Measurements from ENCODE around the gene MACROH2A1.
A peak's percentile ranks its signal among the peaks of the same experiment; 100 is the strongest.
"Not testable (repeated sequence)": the region's sequence is repeated elsewhere in the genome, so short reads cannot be mapped to it uniquely, and the experiment has no call there.

Gene MACROH2A1

GRCh38 chr5:135376961-135377624 is 21.9 kb downstream of the MACROH2A1 start:
- peak; percentile 33 for DNase-seq

- DNase-seq = no peak
These were observed 23.8 kb downstream of the MACROH2A1 start for GRCh38 chr5:135375040-135375793.

DNA sequence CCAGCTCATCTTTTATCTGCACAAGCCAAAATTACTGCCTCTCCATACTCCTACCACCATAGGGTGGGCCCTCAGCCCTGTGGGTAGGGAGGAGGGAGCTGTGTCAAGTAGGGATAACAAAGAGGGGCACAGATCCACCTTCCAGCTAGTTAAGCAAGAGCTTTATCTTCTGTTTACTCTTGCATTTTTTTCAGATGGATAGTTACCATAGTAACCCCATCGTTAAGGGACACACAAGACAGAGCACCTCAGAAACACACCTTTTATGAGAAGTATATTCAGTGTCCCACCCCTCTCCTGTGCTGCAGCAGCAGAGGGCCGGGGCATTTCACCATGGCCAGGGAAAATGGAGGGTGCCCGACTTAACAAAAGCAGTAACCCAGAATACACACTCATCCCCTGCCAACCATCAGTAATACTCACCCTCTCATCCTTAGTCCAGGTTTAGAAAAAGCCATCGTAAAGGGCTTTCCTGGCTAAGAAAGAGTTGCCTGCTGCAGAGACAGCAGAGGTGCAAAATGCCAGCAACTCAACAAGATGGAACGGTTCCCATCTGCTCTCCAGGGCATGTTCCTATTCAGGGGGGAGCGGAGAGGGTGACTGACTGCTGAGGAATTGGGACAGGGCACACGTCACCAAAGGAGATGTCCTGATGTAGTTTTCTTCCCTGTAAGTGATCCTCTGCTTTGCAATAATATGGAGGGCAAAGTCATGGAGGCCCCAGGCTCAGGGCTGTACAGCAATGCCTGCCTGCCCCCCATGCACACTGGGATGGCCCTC is 25.1 kb downstream of the MACROH2A1 start:
- DNase-seq = no peak

DNA sequence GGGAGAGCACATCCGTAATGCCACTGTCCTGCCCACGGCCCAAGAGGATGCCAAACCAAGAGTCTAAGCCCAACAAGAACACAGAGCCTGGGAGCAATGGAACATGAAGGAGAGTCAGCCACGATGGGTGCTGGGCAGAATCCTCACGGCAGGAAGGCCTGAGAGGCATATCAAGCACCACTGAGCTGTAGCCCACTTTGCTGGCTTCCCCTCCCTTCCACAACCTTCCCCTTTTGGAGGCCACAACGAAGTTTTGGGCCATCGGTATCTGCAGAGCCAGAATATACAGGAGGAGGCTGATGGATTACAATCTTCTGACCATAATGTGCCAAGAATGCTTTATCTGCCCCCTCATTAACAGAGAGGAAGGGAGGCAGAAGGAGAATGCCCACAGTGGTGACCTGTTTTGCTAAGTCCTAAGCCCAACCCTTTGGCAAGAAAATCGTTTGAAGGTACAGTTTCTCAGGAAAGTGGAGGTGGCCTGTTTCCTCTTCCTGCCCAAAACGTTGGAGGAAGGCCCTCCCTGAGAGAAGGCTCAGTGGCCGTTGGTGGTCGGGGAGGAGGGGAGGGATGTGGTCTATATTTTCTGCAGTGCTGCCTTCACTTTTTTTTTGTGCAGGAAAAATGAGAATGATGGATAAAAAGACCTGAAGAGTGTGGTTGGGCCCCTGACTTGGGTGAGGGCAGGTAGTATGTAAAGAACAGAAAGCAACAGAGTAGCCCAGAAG is 26.2 kb downstream of the MACROH2A1 start:
- peak; percentile 34 for DNase-seq

DNA sequence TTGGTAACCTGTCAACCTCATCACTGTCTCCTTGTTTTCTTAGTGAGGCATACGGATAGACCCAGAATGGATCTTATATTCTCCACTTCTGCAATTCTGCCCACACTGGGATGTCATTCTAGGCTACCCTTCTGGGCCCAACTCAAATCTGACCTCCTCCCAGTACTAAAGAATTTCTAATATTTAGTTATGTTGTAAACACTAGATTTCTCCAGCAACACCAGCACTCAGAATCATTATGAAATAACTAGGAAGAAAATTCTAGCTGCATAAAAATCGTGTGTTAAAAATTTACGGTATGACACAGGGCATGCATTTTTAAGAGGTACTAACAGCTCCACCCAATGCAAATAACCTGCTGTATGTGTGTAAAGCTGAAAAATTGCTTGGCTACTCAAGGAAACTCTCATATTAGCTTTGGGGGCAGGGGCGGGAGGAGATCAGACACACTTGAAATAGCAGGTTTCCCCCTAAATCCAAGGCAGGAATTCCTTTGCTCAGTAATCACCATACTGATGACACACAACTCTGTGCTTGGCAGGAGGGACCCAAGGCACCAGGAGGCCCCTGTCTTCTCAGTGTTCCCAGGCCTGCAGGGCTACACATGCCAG is 27.3 kb downstream of the MACROH2A1 start:
- DNase-seq = no peak

- no peak for DNase-seq
These were observed 29.1 kb downstream of the MACROH2A1 start for GRCh38 chr5:135369952-135370351.

DNA sequence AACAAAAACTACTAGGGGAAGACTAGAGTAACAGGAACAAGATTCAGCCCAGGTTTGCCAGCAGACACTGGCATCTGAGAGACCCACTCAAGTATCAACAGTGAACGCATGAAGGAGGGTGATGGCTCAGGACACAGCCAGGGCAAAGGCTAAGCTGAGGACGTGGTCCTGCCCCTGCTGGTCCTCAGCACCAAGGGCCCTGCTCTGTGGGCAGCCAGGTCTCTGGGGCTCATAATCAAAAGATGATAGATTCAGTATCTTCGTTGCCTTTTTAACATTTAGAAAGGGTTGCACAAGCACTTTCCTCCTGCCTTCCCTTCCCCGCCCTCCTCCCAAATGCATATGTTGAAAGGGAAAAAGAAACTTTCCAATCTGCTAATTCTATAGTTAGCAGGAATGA is 31.5 kb downstream of the MACROH2A1 start:
- DNase-seq = no peak

GRCh38 chr5:135367076-135367475 is 32.0 kb downstream of the MACROH2A1 start:
- DNase-seq = no peak

GRCh38 chr5:135365281-135365680 is 33.8 kb downstream of the MACROH2A1 start:
- no peak for DNase-seq

GRCh38 chr5:135364421-135365262 is 34.4 kb downstream of the MACROH2A1 start:
- DNase-seq = no peak

- not testable (repeated sequence) for DNase-seq
These were observed 35.7 kb downstream of the MACROH2A1 start for GRCh38 chr5:135363342-135363741.

GRCh38 chr5:135362102-135362501 is 36.9 kb downstream of the MACROH2A1 start:
- DNase-seq = no peak

DNA sequence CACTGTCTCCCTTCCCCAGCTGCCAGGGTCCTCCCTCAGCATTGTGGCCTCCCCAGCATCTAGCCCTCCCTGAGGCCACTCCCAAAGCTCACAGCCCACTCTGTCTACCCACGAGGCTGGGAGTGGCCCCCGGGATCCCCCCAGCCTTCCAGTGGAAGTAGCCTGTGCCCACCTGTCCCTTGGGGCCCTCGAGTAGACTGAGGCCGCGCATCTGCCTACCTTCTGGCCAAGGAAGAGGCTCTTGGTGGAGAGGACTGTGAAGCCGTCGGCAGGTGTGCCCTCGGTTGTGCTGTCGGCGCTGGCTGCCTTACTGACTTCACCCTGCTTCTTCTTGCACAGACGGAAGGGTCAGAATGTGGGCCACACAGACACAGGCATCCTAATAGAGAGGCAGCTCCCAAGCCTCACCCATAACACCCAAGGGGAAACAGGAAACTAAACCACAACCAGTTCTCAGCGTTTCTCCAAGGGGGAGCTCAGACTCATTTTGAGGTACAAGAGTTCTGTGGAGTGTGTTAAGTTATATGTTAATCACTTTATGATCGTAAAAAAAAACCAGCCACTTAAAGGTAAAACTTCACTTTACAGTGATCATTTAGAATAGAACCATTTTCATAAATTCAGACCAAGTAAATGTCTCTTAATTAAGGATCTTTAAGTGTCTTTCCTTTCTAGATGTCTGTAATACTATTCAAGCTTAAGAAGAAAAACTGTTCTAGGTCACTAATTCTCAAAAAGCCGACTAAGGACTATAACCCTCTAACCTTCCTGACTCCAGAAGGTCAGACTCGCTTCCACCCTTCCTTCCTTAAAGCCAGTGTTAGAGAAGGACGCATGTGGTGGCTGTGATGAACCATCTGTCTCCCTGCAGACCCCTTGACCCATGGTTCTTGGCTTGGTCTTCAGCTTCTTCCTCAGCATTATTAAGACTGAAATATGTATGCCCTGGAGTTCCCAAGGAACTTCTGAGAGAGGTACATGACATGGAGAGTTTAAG is 38.5 kb downstream of the MACROH2A1 start:
- no peak for DNase-seq

GRCh38 chr5:135359374-135360165 is 39.5 kb downstream of the MACROH2A1 start:
- no peak for DNase-seq

DNA sequence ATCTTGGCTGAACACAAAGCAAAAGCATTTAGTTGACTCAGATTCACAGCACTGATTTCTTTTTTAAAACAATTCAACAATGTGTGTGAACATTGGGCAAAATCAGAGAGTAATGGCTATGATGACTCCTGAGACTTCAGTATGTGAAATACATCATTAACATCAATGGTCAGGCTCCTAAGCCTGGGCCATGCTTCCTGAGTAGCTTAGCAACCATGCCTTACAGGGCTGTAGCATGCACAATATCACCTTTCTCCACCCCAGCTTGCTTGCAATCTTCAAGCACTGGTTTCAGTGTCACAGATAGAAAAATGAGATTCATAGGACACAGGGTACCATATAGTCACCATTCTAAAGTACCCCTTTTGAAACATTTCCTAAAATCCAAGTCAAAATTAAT is 41.3 kb downstream of the MACROH2A1 start:
- DNase-seq = no peak

- DNase-seq = no peak
These were observed 42.3 kb downstream of the MACROH2A1 start for GRCh38 chr5:135356522-135357318.

DNA sequence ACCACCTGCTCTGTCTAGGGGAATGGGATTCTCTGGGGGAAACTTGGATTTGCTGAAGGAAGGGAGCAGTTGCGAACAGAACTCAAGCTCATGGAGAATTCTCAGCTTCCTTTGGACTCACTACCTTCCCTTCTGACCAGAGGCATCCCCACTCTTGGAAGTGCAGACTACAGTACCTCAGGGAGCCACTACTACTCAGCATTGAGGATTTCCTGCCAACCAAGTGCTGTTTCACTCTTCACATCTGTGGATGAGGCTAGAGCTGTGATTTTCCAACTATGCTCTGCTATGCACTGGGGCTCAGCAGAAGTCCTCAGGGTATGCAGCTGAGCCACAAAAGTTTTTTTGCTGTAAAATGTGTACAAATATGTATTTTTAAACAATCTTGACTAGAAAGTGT is 43.9 kb downstream of the MACROH2A1 start:
- DNase-seq = no peak

DNA sequence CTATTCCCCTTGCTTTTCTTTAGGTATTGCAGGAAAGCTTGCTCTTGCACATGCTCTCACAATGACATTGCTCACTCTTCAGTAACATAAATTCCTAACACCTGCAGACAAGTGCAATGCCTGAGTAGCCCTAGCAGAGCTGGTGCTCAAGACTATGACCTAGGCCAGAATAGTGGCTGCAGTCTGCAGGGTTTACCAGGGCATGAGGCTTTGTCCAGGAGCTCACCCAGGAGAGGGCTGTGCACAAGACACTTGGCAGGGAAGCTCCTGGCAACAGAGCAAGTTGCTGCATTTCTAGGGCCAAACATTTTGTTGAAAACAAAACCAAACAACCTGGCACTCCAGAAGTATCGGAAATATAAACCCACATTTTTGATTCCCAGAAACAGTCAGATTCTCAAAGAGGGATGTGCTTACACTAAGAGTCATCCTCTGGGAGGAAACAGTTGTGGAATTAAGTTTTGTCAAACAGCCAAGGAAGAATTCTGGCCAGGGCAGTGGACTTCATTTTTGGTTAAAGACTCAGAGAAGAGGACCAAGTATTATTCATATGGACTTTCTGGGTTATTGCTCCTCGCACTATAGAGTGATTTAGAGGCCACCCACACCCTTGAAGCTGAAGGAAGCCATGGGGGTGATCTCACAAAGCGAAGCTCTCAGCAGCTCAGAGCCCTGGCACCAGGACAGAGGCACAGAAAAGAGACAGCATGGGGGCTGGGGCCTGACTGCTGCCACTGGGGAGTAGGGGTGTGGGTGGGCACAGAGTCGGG is 44.9 kb downstream of the MACROH2A1 start:
- DNase-seq = no peak

Data from KG1 (cell line).